HK-2 (cell line): ENCODE results near the gene DMAC2.
"Not testable (repeated sequence)": the region's sequence is repeated elsewhere in the genome, so short reads cannot be mapped to it uniquely, and the experiment has no call there.

Source experiments
- DNase-seq: peaks from one replicate; pipeline ENCODE4 v3.0.0-alpha.2; 2018; ENCODE audit not compliant: unreplicated experiment

The DMAC2 gene

GRCh38 chr19:41442473-41443355, 3.0 kb upstream of the DMAC2 start, which contains the start of gene ERICH4:
TSS of gene ERICH4 (plus strand) at chr19:41443156. CDS start at chr19:41443170, 14 bp downstream.
- DNase-seq = no peak

GRCh38 chr19:41441321-41441945, 1.7 kb upstream of the DMAC2 start:
- no peak for DNase-seq

- no peak for DNase-seq
Observed at GRCh38 chr19:41437944-41438574, 1.7 kb downstream of the DMAC2 start.

GRCh38 chr19:41436674-41436951, 3.1 kb downstream of the DMAC2 start:
- no peak for DNase-seq

- no peak for DNase-seq
Observed at GRCh38 chr19:41435936-41436673, 3.6 kb downstream of the DMAC2 start.

- not testable (repeated sequence) for DNase-seq
Observed at GRCh38 chr19:41435376-41435775, 4.3 kb downstream of the DMAC2 start.

GRCh38 chr19:41434450-41434849, 5.3 kb downstream of the DMAC2 start:
- no peak for DNase-seq

- DNase-seq = no peak
Observed at GRCh38 chr19:41433171-41433570, 6.5 kb downstream of the DMAC2 start.

GRCh38 chr19:41431426-41432386, 8.0 kb downstream of the DMAC2 start:
- DNase-seq = no peak

GRCh38 chr19:41430922-41431321, 8.8 kb downstream of the DMAC2 start:
- DNase-seq = no peak

GRCh38 chr19:41428481-41428859, 11.2 kb downstream of the DMAC2 start:
- no peak for DNase-seq

- DNase-seq = no peak
Observed at GRCh38 chr19:41427647-41428480, 11.8 kb downstream of the DMAC2 start.

GRCh38 chr19:41426952-41427646, 12.6 kb downstream of the DMAC2 start, which contains the start of gene B3GNT8:
TSS of gene B3GNT8 (minus strand) at chr19:41427374. CDS start at chr19:41426778, 596 bp downstream.
- no peak for DNase-seq

GRCh38 chr19:41426116-41426841, 13.4 kb downstream of the DMAC2 start:
- no peak for DNase-seq

GRCh38 chr19:41425174-41426115, 14.3 kb downstream of the DMAC2 start:
- no peak for DNase-seq

GRCh38 chr19:41424335-41425173, 15.2 kb downstream of the DMAC2 start:
- no peak for DNase-seq

GRCh38 chr19:41422955-41423354, 16.8 kb downstream of the DMAC2 start:
- DNase-seq = no peak
